Right lobe of liver (tissue), 4 donors: ENCODE results near the gene KAT2B.

ENCODE experiments used
- CTCF ChIP-seq, 4 donors: fragments of 200-600 bp in 3 of 4; fragments of 450-650 bp in 1 of 4; IDR thresholded peaks; one replicate each; pipeline versions ENCODE4 v1.5.1 to v1.8.0; 2016 to 2022; ENCODE audit warnings: antibody characterized with exemption in 4 of 4, mild to moderate bottlenecking in 2 of 4
- POLR2A ChIP-seq: fragments of 450-650 bp; IDR thresholded peaks from one replicate; pipeline ENCODE4 v1.6.1; 2017; ENCODE audit warnings: antibody characterized with exemption, mild to moderate bottlenecking
- donor health status: DM: no; HTN: no; CAD: no.
- donor health status: DM: no; HTN: no; CAD: no.
- donor health status: DM: no; HTN: yes; CAD: no.

GRCh38 chr3:20121088-20121487 is 80.8 kb downstream of the KAT2B start:
- TF ChIP-seq CTCF (IDR thresholded peaks at IDR 0.05) (no peak), POLR2A (no peak)
